Chondrocyte (in vitro differentiated cells): ENCODE results near the gene PSMG2. TPM values are rescaled to one million over a fixed set of nuclear protein-coding genes. Genes with fewer than 3 reads are reported as not detected.
A peak's percentile ranks its signal among the peaks of the same experiment; 100 is the strongest.

Experiments
- DNase-seq: peaks from one replicate; pipeline ENCODE4 v3.0.0; 2021; ENCODE audit warnings: mixed read lengths, low spot score
- H3K27ac Mint-ChIP-seq: one replicate; pipeline ENCODE4 v1.8.0; 2021; ENCODE audit warnings: mild to moderate bottlenecking, moderate library complexity, mixed read lengths; ENCODE audit not compliant: unreplicated experiment
- H3K27me3 Mint-ChIP-seq: 2 replicates; pipeline ENCODE4 v1.8.0; 2021; ENCODE audit warnings: low read depth, mixed read lengths
- H3K36me3 Mint-ChIP-seq: 2 replicates; pipeline ENCODE4 v1.8.0; 2021; ENCODE audit warnings: low read depth, mixed read lengths
- H3K4me1 Mint-ChIP-seq: 2 replicates; pipeline ENCODE4 v1.8.0; 2021; ENCODE audit warnings: low read depth, mild to moderate bottlenecking, mixed read lengths
- H3K4me3 Mint-ChIP-seq: one replicate; pipeline ENCODE4 v1.8.0; 2021; ENCODE audit warnings: mild to moderate bottlenecking, moderate library complexity, mixed read lengths; ENCODE audit not compliant: unreplicated experiment
- H3K9me3 Mint-ChIP-seq: 2 replicates; pipeline ENCODE4 v1.8.0; 2021; ENCODE audit warnings: low read depth, mixed read lengths
- CTCF ChIP-seq: fragments of 200-600 bp; sonication (generic); IDR thresholded peaks from 2 replicates; pipeline ENCODE4 v1.5.0; 2021; ENCODE audit warnings: antibody characterized with exemption, mild to moderate bottlenecking, moderate library complexity
- total RNA-seq: library from RNA; stranded (reverse); gene quantifications from 3 replicates; pipeline ENCODE4 v1.2.1, GENCODE V29; 2021

Gene PSMG2
- total RNA-seq, 1 donor from 2014 or later = 44.4 TPM

- no peak for TF ChIP-seq CTCF
- H3K9me3 Mint-ChIP-seq = no peaks in the 10 kb centered on the region
Measured at GRCh38 chr18:12701161-12701560, 1.7 kb upstream of the PSMG2 start.

GRCh38 chr18:12703096-12703567 lies 290 bp downstream of the PSMG2 start:
- peak overlapping the region; percentile 88 for H3K4me3 Mint-ChIP-seq
- H3K9me3 Mint-ChIP-seq = no peaks in the 10 kb centered on the region
- peaks cover 13% of the 10 kb centered on the region for H3K36me3 Mint-ChIP-seq
- peak; percentile 27 for TF ChIP-seq CTCF
- no peak for DNase-seq
- H3K4me1 Mint-ChIP-seq = peaks cover 41% of the 10 kb centered on the region
- H3K27ac Mint-ChIP-seq = peak overlapping the region; percentile 99
- H3K27me3 Mint-ChIP-seq = no peaks in the 10 kb centered on the region

More at GRCh38 chr18:12701161-12701560, 1.7 kb upstream of the PSMG2 start:
- peaks cover 2% of the 10 kb centered on the region for H3K36me3 Mint-ChIP-seq
- no peak overlapping the region for H3K27ac Mint-ChIP-seq
- H3K4me1 Mint-ChIP-seq = peaks cover 41% of the 10 kb centered on the region
- no peak for DNase-seq
- H3K4me3 Mint-ChIP-seq = peak overlapping the region; percentile 88
- H3K27me3 Mint-ChIP-seq = no peaks in the 10 kb centered on the region

DNA sequence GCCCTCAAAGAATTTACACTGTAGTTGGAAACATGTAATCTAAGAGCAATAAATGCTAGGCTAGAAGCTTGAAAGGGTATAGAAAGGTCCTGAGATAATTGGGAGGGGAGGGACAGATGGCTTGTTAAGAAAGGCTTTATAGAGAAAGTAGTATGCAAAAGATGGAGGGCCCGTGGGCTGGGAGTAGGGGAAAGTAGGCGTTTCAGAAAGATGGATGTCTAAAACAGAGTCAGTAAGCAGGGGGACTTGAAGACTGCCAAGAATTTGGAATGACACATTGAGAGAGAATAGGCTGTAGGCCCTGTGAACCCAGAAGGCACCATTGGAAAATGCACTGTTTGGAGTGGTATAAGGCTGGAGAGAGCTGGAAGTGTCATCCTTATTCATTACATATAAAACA lies 822 bp downstream of the PSMG2 start:
- H3K27me3 Mint-ChIP-seq = no peaks in the 10 kb centered on the region
- peaks cover 41% of the 10 kb centered on the region for H3K4me1 Mint-ChIP-seq
- peak overlapping the region; percentile 88 for H3K4me3 Mint-ChIP-seq
- DNase-seq = no peak
- H3K9me3 Mint-ChIP-seq = no peaks in the 10 kb centered on the region
- TF ChIP-seq CTCF = no peak
- H3K27ac Mint-ChIP-seq = peak overlapping the region; percentile 99
- H3K36me3 Mint-ChIP-seq = peaks cover 11% of the 10 kb centered on the region

DNA sequence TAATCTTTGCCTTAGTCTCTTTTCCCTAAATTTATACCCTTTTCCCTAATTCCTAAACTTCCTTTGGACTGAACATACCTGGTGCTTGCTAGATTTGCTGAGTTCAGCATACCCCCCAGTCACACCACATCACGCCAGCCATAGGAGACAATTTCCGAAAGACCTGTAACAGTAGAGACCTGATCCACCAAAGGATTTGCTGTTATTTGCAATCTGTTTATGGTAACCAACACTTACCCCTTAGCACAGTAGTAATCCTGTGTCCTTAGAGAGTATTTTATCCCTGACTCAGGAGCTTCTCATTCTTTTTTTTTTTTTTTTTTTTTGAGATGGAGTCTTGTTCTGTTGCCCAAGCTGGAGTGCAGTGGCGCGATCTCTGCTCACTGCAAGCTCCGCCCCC lies 8.6 kb downstream of the PSMG2 start:
- DNase-seq = no peak
- Mint-ChIP-seq H3K4me1 (no peaks in the 10 kb centered on the region), H3K36me3 (peaks cover 32% of the 10 kb centered on the region), H3K9me3 (no peaks in the 10 kb centered on the region), H3K27ac (no peak overlapping the region), H3K4me3 (no peak overlapping the region), H3K27me3 (no peaks in the 10 kb centered on the region)
- no peak for TF ChIP-seq CTCF

DNA sequence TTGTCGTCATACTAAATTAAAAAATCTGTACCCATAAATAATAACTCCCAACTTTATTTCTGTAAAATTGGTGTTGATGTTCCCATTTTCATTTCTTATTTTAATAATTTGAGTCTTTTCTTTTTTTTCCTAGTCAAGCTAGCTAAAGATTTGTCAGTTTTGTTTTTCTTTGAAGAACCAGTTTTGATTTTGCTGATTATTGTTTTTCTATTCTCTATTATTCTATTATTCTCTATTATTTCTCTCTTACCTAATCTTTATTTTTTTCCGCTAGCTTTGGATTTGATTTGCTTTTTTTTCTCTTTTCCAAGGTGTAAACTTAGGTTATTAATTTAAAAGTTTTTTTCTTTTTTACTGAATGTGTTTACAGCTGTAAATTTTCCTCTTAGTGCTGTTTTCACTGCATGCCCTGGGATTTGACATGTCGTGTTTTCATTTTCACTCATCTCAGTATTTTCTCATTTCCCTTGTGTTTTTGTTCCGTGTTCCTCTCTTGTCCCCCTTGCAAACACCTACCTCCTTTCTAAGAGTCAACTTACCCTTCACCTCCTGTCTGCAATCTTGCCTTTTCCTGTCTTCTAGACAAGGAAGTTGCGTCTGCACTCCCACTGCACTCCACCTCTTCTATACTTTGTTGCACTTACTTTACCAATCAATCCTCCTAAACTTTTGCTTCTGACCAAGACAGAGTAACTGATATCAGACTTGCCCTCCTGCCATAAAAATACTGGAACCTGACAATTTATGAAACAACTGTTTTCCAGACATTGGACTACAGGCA lies 18.8 kb downstream of the PSMG2 start:
- H3K27ac Mint-ChIP-seq = no peak overlapping the region
- TF ChIP-seq CTCF = no peak
- H3K4me3 Mint-ChIP-seq = no peak overlapping the region
- no peak for DNase-seq
- peaks cover 18% of the 10 kb centered on the region for H3K36me3 Mint-ChIP-seq
- no peaks in the 10 kb centered on the region for H3K27me3 Mint-ChIP-seq
- H3K9me3 Mint-ChIP-seq = no peaks in the 10 kb centered on the region
- H3K4me1 Mint-ChIP-seq = no peaks in the 10 kb centered on the region
